NT2/D1 (cell line): ENCODE measurements around the gene TIAM2.

ENCODE experiments used
- SUZ12 ChIP-seq: IDR thresholded peaks from 2 replicates; pipeline ENCODE4 v1.6.1; 2011; ENCODE audit not compliant: insufficient read length, insufficient read depth; ENCODE audit errors: extremely low read depth
- YY1 ChIP-seq: IDR thresholded peaks from 2 replicates; pipeline ENCODE4 v1.6.1; 2011; ENCODE audit not compliant: insufficient read length, insufficient read depth
- ZNF274 ChIP-seq: IDR thresholded peaks from 2 replicates; pipeline ENCODE4 v1.6.1; 2011; ENCODE audit warnings: mild to moderate bottlenecking, low read depth, low read length

- no peak for TF ChIP-seq ZNF274
- no peak for TF ChIP-seq SUZ12
- TF ChIP-seq YY1: no peak
Observed at GRCh38 chr6:155023717-155024116, 28.6 kb downstream of the TIAM2 start.
